ENCODE measurements around the gene AMHR2.
"Not testable (repeated sequence)": the region's sequence is repeated elsewhere in the genome, so short reads cannot be mapped to it uniquely, and the experiment has no call there.

AMHR2 gene

DNA sequence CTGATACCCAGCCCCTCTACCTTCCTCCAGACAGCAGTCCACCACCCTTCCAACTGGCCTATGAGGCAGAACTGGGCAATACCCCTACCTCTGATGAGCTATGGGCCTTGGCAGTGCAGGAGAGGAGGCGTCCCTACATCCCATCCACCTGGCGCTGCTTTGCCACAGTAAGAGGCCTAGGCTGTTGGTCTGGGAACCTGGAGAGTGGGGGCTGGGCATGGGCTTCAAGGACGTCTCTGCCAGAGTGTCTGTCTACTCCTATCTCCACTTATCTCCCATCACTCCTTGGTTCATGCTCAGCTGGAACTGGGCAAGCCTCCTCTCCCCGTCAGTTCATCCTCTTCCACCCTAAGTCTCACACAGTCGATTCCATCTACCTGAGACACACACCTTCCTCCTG is 6.5 kb downstream of the AMHR2 start:
- TF ChIP-seq, protein P1, sequence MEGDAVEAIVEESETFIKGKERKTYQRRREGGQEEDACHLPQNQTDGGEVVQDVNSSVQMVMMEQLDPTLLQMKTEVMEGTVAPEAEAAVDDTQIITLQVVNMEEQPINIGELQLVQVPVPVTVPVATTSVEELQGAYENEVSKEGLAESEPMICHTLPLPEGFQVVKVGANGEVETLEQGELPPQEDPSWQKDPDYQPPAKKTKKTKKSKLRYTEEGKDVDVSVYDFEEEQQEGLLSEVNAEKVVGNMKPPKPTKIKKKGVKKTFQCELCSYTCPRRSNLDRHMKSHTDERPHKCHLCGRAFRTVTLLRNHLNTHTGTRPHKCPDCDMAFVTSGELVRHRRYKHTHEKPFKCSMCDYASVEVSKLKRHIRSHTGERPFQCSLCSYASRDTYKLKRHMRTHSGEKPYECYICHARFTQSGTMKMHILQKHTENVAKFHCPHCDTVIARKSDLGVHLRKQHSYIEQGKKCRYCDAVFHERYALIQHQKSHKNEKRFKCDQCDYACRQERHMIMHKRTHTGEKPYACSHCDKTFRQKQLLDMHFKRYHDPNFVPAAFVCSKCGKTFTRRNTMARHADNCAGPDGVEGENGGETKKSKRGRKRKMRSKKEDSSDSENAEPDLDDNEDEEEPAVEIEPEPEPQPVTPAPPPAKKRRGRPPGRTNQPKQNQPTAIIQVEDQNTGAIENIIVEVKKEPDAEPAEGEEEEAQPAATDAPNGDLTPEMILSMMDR (IDR thresholded peaks at IDR 0.05): no peak
- Mint-ChIP-seq H3K27ac (no peak overlapping the region), H3K4me1 (peaks cover 29% of the 10 kb centered on the region), H3K36me3 (ENCODE audit: low read depth) (no peaks in the 10 kb centered on the region), H3K27me3 (ENCODE audit: low read depth, poor library complexity) (peaks cover 5% of the 10 kb centered on the region), H3K4me3 (no peak overlapping the region), H3K9me3 (no peaks in the 10 kb centered on the region)
- DNase-seq: no peak

DNA sequence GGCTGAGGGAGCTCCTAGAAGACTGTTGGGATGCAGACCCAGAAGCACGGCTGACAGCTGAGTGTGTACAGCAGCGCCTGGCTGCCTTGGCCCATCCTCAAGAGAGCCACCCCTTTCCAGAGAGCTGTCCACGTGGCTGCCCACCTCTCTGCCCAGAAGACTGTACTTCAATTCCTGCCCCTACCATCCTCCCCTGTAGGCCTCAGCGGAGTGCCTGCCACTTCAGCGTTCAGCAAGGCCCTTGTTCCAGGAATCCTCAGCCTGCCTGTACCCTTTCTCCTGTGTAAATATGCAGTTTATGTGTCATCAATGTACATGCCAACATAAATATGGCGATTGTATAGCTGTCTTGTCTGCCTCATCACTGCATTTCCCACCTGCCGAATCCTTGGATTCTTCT is 7.5 kb downstream of the AMHR2 start:
- no peaks in the 10 kb centered on the region for H3K36me3 Mint-ChIP-seq (ENCODE audit: low read depth)
- H3K4me1 Mint-ChIP-seq: peaks cover 19% of the 10 kb centered on the region
- DNase-seq: no peak
- peaks cover 5% of the 10 kb centered on the region for H3K27me3 Mint-ChIP-seq (ENCODE audit: low read depth, poor library complexity)
- H3K4me3 Mint-ChIP-seq: no peak overlapping the region
- H3K27ac Mint-ChIP-seq: no peak overlapping the region
- TF ChIP-seq, protein P1 (IDR thresholded peaks at IDR 0.05): no peak
- no peaks in the 10 kb centered on the region for H3K9me3 Mint-ChIP-seq

DNA sequence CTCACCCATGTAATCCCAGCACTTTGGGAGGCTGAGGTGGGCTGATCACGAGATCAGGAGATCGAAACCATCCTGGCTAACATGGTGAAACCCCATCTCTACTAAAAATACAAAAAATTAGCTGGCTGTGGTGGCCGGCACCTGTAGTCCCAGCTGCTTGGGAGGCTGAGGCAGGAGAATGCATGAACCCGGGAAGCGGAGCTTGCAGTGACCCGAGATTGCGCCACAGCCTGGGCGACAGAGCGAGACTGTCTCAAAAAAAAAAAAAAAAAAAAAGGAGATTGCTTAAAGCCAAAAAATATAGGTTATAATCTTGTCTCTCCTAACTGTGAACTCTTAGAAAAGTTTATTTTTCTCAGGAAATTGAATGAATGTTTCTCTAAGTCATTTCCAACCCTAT is 11.7 kb downstream of the AMHR2 start:
- H3K4me1 Mint-ChIP-seq; H3K27me3 Mint-ChIP-seq (ENCODE audit: low read depth, poor library complexity); H3K36me3 Mint-ChIP-seq (ENCODE audit: low read depth); H3K4me3 Mint-ChIP-seq; H3K9me3 Mint-ChIP-seq; H3K27ac Mint-ChIP-seq; DNase-seq: not testable (repeated sequence)

DNA sequence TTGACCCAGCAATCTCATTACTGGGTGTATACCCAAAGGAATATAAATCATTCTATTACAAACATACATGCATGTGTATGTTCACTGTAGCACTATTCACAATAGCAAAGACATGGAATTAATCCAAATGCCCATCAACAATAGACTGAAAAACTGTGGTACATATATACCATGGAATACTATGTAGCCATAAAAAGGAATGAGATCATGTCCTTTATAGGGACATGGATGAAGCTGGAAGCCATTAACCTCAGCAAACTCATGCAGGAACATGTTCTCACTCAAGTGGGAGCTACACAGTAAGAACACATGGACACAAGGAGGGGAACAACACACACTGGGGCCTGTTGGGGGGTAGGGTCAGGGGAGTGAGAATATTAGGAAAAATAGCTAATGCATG is 15.9 kb downstream of the AMHR2 start:
- not testable (repeated sequence) for DNase-seq; H3K9me3 Mint-ChIP-seq; H3K27me3 Mint-ChIP-seq (ENCODE audit: low read depth, poor library complexity); H3K27ac Mint-ChIP-seq
- Mint-ChIP-seq H3K4me3 (peak overlapping the region; percentile 44), H3K4me1 (peaks cover 27% of the 10 kb centered on the region), H3K36me3 (ENCODE audit: low read depth) (peaks cover 15% of the 10 kb centered on the region)

- TF ChIP-seq, protein P1 (IDR thresholded peaks at IDR 0.05): no peak
- H3K4me3 Mint-ChIP-seq: peak within 1 kb of the TSS; percentile 92
- peaks cover 28% of the 10 kb centered on the region for H3K36me3 Mint-ChIP-seq (ENCODE audit: low read depth)
- H3K27me3 Mint-ChIP-seq (ENCODE audit: low read depth, poor library complexity): no peaks in the 10 kb centered on the region
- peaks cover 27% of the 10 kb centered on the region for H3K4me1 Mint-ChIP-seq
- no peaks in the 10 kb centered on the region for H3K9me3 Mint-ChIP-seq
- DNase-seq: peak; percentile 99
- peak within 1 kb of the TSS; percentile 93 for H3K27ac Mint-ChIP-seq
Measured at GRCh38 chr12:53441040-53441833, 17.6 kb downstream of the AMHR2 start, which contains the start of gene PRR13. Gene PRR13, plus strand, starts transcription at chr12:53441734. Its CDS starts 981 bp downstream, at chr12:53442715.

GRCh38 chr12:53443955-53444354 is 20.3 kb downstream of the AMHR2 start:
- Mint-ChIP-seq H3K9me3 (no peaks in the 10 kb centered on the region), H3K27me3 (ENCODE audit: low read depth, poor library complexity) (no peaks in the 10 kb centered on the region), H3K4me1 (peaks cover 27% of the 10 kb centered on the region), H3K4me3 (peak overlapping the region; percentile 54), H3K27ac (no peak overlapping the region), H3K36me3 (ENCODE audit: low read depth) (peaks cover 46% of the 10 kb centered on the region)
- TF ChIP-seq, protein P1 (IDR thresholded peaks at IDR 0.05): no peak
- no peak for DNase-seq

DNA sequence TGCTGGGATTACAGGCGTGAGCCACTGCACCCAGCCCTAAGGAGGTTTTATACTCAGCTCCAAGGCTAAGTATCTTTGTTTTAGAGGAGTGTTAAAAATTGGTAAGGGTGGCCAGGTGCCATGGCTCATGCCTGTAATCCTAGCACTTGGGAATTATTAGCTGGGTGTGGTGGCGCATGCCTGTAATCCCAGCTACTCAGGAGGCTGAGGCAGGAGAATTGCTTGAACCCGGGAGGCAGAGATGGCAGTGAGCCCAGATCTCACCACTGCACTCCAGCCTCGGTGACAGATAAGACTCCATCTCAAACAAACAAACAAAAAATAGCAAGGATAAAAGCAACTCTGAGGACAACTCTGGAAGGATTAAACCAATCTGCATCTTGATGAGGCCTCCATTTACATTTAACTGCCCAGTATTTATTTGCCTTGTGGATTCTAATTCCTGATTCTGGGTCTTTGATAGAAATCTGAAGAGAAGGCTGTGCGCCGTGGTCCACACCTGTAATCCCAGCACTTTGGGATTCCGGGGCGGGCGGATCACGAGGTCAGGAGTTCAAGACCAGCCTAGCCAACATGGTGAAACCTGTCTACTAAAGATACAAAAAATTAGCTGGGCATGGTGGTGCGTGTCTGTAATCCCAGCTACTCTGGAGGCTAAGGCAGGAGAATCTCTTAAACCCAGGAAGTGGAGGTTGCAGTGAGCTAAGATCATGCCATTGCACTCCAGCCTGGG is 21.1 kb downstream of the AMHR2 start:
- Mint-ChIP-seq H3K4me1 (peaks cover 27% of the 10 kb centered on the region), H3K36me3 (ENCODE audit: low read depth) (peaks cover 46% of the 10 kb centered on the region)
- not testable (repeated sequence) for H3K9me3 Mint-ChIP-seq; H3K27me3 Mint-ChIP-seq (ENCODE audit: low read depth, poor library complexity); H3K27ac Mint-ChIP-seq; DNase-seq; H3K4me3 Mint-ChIP-seq

Data from nephron progenitor cell (in vitro differentiated cells).